ENCODE results near the gene PCDHB13.
"Not testable (repeated sequence)": the region's sequence is repeated elsewhere in the genome, so short reads cannot be mapped to it uniquely, and the experiment has no call there.

DNA sequence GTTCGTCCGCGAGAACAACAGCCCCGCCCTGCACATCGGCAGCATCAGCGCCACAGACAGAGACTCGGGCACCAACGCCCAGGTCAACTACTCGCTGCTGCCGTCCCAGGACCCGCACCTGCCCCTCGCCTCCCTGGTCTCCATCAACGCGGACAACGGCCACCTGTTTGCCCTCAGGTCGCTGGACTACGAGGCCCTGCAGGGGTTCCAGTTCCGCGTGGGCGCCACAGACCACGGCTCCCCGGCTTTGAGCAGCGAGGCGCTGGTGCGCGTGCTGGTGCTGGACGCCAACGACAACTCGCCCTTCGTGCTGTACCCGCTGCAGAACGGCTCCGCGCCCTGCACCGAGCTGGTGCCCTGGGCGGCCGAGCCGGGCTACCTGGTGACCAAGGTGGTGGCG lies 3.4 kb upstream of the PCDHB13 start:
- not testable (repeated sequence) for TF ChIP-seq POLR2A (IDR thresholded peaks at IDR 0.05; ENCODE audit: low read depth); POLR2AphosphoS5 (IDR thresholded peaks at IDR 0.05); EP300 (IDR thresholded peaks at IDR 0.05)
- TF ChIP-seq, protein P1, sequence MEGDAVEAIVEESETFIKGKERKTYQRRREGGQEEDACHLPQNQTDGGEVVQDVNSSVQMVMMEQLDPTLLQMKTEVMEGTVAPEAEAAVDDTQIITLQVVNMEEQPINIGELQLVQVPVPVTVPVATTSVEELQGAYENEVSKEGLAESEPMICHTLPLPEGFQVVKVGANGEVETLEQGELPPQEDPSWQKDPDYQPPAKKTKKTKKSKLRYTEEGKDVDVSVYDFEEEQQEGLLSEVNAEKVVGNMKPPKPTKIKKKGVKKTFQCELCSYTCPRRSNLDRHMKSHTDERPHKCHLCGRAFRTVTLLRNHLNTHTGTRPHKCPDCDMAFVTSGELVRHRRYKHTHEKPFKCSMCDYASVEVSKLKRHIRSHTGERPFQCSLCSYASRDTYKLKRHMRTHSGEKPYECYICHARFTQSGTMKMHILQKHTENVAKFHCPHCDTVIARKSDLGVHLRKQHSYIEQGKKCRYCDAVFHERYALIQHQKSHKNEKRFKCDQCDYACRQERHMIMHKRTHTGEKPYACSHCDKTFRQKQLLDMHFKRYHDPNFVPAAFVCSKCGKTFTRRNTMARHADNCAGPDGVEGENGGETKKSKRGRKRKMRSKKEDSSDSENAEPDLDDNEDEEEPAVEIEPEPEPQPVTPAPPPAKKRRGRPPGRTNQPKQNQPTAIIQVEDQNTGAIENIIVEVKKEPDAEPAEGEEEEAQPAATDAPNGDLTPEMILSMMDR (IDR thresholded peaks at IDR 0.05), result not testable (repeated sequence)

All from esophagus muscularis mucosa (tissue), 4 donors.